Left lobe of liver (tissue), 2 donors: ENCODE data around the gene NMNAT2. TPM values are rescaled to one million over a fixed set of nuclear protein-coding genes. Genes with fewer than 3 reads are reported as not detected.

ENCODE experiments used
- ATAC-seq: fragments of 200-7000 bp; cut with Tn5 transposase; one replicate; pipeline ENCODE4 v1.9.1; 2020; ENCODE audit warnings: mild to moderate bottlenecking, moderate library complexity
- DNase-seq: peaks from one replicate; pipeline ENCODE4 v3.0.0-alpha.2; 2020; ENCODE audit warnings: low spot score
- total RNA-seq: library from RNA; stranded (reverse); gene quantifications from one replicate; pipeline ENCODE4 v1.2.1, GENCODE V29; 2021
- donor health status: DM: no; HTN: no; CAD: no; lungs with moderate emphysema.
- donor health status: DM: no; HTN: yes; CAD: no.

The NMNAT2 gene
- total RNA-seq, 1 donor from 2014 or later: 0.03 TPM

DNA sequence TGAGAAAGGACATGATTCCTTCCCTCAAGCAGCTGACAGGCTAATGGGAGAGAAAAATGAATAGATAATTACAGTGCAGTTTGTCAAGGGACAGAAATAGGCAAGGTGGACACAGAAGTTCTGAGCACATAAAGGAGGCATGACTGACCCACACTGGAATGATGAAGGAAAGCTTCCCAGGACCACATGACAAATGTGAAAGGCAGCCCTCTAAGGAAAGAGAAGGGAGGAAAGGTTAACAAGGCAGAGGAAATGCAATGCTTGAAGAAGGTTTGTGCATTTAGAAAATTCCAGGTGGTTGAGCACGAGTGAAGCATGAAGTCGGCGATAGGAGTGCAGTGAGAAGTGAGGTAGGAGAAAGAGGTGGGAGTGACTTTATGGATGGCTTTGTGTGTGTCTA lies 194.7 kb downstream of the NMNAT2 start:
- no peak for DNase-seq
- no peak for ATAC-seq

DNA sequence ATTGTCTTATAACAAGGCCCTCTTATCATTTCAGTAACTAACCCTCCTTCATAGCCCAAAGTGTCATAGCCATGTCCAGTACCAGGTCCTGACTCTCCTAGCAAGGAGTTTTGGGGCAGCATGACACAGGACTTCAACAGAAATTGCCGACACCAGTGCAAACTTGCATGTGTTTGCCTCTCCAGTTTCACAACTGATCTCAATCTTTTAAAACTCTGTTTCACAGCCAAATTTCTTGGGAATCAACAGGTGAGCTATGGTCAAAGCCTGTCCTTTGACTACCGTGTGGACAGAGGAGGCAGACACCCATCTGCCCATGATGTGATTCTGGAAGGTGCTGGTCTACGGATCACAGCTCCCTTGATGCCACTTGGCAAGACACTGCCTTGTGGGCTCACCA lies 195.3 kb downstream of the NMNAT2 start:
- ATAC-seq (peak; percentile 72), DNase-seq (no peak)

DNA sequence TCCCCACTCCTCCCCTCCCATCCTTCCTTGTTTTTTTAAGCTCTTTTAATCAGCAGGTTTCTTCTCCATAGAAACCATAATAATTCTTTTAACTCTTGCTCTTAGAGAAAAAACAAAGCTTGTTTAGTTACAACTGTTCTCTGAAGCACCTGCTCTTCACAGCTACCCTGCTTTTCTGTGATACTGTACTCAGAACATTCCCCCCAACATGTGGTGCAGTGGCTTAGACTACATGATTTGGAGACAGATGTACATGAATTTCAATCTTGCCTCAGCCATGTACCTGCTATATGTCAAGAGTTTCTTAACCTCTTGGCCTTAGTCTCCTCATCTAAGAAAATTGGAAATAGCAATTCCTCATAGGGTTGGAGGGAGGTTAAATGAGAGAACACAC lies 198.6 kb downstream of the NMNAT2 start:
- DNase-seq (no peak), ATAC-seq (no peak)

DNA sequence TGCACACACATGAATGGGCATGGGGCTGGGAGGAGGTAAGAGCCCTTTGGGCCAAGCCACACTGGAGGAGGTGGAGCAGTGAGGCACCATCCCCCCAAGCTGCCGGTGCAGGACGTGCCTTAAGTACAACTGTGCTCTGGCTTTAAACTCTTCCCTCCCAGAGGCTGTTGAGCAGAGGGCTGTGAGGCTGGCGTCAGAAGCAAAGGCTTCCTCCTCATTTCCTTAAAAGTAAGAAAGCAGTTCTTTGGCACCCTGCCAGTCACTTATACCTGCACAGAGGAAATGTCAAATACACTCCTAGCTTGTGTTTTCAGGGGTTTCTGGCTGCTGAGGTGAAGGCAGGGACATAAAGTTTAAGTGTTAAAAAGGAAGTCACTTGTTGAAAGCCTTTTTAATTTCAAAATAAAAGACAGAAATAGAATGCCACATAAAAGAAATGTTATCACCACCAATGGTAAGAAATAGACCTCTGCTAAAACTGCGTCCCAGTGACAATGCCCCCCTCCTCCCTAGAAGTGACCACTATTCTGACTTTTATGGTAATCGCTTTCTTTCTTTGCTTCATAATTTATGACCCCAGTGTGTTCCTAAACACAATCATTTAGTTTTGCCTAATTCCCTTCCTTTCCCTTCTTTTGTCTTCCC lies 199.1 kb downstream of the NMNAT2 start:
- ATAC-seq (no peak), DNase-seq (no peak)

DNA sequence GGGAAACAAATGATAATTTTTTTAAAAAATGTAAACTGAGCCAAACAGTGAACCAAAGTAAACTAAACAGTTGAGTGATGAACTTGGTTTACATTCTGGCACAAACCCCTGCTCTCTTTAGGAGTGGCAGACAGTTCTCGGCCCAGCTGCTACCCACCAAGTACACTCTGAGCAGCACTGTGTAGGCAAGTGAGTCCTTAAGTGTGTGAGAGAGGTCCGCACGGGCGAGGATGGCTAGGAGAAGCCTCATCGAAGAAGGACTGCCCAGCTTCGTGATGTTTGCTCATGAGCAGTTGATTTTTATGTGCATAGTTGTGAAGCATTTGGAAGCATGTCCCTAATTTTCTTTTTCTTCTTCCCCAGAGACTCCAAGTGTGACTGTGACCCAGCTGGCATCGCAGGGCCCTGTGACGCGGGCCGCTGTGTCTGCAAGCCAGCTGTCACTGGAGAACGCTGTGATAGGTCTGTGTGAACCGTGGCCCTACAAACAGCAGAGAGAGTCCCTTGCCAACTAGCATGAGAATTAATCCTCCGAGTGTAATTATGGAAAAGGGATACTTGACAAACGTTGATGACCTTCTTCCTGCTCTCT lies 200.1 kb downstream of the NMNAT2 start:
- ATAC-seq (peak; percentile 19), DNase-seq (no peak)

DNA sequence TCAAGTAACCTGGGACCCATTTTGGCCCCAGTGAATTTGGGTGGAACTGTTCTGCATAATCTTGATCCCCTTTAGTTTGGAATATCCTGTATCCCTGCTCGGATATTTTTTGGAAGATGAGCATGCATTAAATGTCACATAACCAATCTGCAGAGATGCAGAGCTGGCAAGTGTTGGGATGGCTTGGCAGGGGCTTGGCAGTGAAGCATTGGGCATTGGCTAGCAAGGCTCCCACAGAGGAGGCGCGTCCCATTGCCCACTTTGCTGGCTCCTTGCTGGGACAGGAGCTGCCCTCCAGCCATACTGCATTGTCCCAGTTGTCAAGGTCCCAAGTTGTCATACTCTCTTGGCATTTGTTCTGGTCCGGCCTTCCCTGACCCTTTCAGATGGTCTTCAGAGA lies 202.2 kb downstream of the NMNAT2 start:
- no peak for DNase-seq
- no peak for ATAC-seq

DNA sequence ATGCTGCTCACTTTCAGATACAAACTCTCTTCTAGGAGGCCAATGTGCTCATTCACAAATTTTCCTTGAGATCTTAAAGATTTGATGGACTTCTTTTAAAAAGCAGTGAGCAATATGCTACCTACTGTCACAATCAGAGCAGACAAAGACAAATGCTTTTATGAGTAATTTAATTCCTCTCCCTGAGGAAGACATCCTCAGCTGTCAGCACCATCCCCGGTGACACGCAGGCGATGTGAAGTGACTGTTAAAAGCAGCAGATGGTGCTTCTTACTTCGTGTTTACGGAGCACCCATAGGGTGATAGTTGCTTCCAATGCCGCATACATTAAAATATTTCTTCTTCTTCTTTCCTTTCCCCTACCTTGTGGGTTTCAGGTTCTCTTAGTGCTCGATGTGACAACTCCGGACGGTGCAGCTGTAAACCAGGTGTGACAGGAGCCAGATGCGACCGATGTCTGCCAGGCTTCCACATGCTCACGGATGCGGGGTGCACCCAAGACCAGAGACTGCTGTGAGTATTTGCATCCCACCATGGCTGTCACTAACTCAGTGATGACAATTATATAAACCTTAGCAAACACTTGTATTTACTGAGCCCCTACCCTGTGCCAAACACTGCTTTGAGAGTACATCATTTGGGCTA lies 203.0 kb downstream of the NMNAT2 start:
- DNase-seq: no peak
- no peak for ATAC-seq

DNA sequence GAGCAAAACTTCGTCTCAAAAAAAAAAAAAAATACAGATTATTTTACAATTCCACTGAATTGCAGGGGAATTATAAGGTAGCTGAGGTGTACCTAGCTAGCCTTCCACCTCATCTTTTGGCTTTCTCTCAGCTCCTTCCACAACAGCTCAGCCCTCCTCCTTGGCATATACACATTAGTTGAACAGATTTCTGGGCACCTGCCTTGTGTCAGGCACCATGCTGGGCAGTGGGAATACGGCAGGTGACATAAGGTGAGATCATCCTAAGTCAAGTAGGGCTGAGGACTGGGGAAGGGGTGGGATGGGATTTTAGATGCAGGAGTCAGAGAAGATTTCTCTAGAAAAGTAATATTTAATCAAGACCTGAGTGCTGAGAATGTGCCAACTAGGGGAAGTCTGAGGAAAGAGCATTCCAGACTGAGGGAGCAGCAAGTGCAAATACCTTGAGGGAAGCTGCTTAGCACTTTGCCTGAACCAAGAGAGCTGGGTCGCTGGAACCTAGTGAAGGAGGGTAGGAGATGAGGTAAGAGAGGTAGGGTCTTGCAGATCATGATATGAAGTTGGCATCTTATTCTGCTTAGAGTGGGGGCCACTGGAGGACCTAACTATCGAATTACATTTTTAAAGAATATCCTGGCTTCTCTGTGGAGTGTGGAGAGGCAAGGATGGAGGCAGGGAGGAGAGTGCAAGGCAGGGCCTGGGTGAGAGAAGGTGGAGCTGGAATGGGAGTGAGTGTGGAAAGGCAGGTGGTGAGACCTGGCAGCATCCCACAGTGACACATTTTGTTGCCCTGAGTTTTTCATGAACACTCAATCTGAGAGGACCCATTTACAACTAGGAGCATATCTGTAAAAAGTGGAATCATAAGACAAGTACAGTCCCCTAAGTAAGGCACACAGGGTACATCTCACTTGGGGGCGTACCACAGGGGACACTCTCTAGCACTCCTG lies 203.9 kb downstream of the NMNAT2 start:
- DNase-seq: no peak

DNA sequence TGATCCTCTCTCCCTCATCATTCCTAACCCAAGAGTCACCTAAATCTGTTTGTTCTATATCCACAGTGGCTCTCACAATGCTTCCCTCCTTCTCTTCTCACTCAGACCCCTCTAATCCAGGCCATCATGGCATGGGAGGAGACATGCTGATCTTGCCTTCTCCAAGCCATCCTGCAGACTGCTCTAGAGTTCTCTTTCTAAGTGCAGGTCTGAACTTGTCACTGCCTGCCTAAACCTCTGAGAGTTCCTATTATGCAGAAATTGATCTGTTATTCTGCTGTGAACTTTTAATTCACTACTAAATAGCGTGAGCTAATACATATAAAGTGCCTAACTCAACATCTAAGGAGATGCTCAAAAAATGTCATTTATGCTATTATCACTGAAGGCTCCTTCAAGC lies 205.3 kb downstream of the NMNAT2 start:
- DNase-seq: no peak
- no peak for ATAC-seq

More for the DNA sequence above, 203.9 kb downstream of the NMNAT2 start:
- ATAC-seq: no peak

DNA sequence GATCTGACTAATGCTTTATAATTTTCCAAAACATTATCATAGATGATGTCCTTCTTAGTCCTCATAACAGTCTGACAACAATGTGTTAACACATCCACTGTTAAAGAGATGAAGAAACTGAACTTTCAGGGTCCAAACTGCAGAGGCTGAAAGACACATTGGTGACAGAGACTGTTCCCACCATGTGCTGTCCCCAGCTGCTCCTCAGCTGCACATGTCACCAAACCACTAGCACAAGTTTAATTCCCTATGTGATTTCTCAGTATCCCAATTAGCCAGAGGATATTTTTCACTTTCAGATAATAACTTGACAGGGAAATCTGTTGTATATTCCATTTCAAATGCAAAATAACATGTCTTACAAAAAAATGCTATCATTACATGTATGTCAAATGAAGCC lies 207.5 kb downstream of the NMNAT2 start:
- no peak for ATAC-seq
- no peak for DNase-seq

DNA sequence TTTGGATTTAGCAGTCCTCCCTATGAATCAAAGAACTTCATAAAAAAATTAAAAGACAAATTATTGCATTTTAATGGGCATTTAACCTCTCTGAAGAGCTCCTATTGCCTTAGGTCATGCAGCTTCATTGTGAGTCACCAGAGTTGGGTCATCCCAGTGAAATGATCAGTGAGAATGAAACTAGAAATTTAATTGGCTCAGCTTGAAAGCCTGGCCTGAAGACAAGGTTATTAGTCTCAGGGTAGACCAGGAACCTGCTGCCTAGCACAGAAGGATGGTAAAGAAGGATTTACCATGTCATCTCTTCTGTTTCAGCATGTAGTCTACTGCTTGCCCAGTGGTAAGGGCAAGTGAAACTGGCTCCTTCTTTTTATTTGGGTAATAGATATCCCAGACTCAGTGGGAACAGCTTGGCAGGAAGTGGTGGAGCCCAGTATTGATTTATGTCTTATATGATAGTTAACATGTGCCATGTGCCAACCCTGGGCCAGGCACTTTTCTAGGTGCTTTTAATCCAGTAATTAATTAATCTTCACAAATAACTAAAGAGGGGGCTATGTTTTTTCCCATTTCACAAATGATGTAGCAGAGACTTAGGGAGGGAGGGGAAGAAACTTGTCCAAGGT lies 208.5 kb downstream of the NMNAT2 start:
- DNase-seq: no peak
- peak; percentile 60 for ATAC-seq

DNA sequence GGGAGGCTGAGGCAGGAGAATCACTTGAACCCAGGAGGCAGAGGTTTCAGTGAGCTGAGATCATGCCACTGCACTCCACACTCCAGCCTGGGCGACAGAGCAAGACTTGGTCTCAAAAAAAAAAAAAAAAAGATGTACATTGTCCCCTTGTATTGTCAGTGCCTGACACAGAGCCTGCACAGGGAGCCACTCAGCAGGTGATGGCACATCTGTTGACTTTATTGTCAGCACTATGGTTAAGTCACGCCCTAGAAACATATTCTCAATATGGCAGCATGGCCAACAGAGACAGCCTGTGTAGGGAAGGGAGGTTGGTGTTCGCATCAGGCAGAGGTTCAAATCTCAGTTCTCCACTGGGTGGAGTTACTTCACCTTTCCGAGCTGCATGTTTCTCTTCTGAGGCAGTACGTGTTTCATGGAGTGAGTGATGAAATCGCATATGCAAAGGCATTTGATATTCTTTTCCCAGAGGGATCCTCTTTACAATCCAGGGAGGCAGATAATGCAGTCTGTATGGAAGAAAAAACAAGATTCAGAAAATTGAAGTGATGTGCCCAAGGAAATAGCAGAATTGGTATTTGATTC lies 211.6 kb downstream of the NMNAT2 start:
- DNase-seq: no peak

DNA sequence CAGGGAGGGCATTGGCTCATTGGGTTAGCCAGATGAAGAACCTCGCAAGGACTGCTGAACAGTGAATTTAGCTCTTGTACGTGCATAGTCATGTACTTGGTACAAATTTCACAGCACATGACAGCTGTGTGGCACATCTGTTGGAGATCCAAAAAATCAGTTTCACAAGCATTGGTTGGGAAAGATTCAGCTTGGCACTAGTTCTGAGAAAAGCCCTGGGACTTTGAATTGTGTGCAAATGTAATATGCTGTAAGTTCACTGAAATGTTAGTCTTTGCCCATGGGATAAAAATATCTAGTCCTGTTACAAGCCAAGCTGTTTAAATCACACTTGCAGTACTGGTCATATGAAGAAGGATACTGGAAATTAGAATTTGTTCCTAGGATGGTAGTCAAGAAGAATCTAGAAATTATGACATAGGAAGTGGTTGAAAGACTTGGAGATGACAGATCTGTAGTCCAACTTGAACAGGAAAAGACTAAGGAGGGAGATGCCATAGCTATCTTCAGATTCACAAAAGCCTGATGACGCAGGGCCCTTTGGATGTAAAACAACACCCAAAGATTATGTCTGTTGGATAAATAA lies 212.9 kb downstream of the NMNAT2 start:
- peak; percentile 80 for DNase-seq
- ATAC-seq: peak; percentile 92

More for the DNA sequence above, 211.6 kb downstream of the NMNAT2 start:
- ATAC-seq: no peak

DNA sequence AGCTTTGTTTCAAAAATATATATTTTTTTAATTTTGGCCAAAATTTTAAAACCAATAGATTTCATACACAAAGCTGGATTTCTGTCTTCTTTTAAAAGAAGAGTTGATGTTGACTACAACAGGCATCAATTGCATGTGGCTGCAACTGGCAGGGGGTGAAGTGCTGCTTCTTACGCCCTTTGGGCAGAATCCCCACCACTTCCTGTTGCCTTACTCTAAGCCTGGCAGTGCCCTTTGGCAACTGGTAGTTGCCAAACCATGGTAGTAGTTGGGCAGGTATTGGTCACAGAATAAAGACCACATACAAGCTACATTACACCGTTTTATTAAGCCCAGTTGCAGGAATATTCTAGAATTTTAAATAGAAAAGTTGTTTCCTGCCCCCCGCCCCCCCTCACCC lies 215.1 kb downstream of the NMNAT2 start:
- ATAC-seq (no peak), DNase-seq (no peak)

DNA sequence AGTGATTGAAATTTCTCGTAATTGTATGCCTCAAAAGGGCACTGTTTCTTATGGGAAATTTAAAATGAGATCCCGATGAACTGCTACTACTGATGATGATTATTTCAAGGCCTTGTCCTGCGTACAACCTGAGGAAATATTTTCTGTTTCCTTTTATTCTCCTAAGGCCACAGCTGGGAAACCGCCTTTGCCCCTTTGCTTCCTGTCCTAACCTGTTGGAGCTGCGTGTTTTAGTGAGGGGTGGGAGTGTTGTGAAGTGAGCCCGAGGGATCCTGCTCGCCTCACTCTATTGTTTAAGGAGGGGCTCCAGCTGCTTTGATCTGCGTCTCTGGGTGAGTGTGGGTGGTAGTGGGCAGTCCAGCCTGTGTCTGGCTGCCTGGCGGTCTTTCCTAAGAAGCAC lies 217.7 kb downstream of the NMNAT2 start:
- no peak for DNase-seq
- ATAC-seq: no peak

DNA sequence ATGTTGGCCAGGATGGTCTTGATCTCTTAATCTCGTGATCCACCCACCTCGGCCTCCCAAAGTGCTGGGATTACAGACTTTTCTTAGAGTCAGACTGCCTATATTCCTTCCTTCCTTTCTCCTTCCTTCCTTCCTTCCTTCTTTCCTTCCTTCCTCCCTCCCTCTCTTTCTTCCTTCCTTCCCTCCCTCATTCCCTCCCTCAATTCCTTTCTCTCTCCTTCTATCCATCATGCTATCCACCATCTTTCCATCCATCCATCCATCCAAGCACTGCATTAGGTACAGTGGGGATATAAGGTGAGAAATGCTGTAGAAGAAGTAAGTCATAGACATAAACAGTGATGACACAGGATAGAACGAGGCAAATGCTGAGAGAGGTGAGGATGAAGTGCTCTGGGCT lies 218.9 kb downstream of the NMNAT2 start:
- DNase-seq: no peak
- ATAC-seq: no peak

DNA sequence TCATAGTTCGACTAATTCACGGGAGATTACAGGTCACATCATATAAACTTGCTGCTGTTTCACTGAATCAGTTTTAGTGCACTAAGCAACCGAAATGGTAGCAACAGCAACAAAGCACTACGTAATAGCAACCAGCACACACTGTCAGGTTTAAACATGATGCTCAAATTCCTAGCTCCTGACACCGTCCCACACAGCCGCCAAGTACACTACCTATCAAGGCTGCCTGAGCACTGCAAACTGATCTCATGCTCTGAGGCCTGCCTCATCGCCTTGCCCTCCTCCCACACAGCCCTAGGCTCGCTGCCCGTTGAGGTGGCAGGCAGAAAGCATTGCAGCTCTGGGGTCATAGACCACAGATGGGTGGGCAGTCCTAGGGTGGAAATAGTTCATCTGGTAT lies 219.7 kb downstream of the NMNAT2 start:
- DNase-seq (no peak), ATAC-seq (no peak)
